Measurements from ENCODE around the gene LILRA6. TPM values are rescaled to one million over a fixed set of nuclear protein-coding genes. Genes with fewer than 3 reads are reported as not detected.
"Not testable (repeated sequence)": the region's sequence is repeated elsewhere in the genome, so short reads cannot be mapped to it uniquely, and the experiment has no call there.

The LILRA6 gene
- total RNA-seq, 1 donor from 2014 or later: 36.9 TPM

DNA sequence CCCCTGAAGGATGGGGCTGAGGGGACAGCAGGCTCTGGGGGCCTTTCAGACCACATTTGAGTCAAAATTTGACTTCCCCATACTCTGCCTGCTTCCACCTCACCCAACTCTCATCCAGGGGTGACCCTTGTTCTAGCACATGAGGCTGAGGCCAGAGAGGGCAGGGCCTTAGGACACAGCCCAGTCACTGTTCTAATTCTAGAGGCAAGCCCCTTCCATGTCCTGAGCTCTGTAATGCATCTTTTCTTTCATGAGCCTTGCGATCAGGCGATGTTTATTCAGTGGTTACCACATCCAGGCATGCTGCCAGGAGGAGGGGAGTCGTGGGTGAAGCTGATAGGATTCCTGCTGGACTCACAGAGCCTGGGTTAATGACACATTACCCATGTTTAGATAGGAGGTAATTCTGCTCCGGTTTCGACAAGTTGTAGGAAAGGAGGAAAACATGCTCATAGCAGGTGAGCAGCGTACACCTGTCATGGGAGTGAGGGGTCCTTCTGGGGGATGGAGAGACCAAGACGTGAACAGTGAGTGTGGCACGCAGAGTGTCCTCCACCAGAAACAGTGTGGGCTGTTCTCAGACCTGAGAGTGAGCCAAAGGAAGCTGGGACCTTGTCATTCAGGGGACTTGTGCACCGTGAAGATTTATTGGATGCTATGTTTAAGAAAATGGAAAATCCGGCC, 32.6 kb downstream of the LILRA6 start:
- intact Hi-C loops (cut with DNase I): no loop called here
- Histone ChIP-seq H3K4me1 (peaks cover 66% of the 10 kb centered on the region), H3K27ac (peak overlapping the region; percentile 95), H3K9me3 (no peaks in the 10 kb centered on the region), H3K36me3 (peaks cover 33% of the 10 kb centered on the region), H3K4me3 (peak overlapping the region; percentile 29), H3K27me3 (ENCODE audit: low read depth) (no peaks in the 10 kb centered on the region)
- TF ChIP-seq, protein P1, sequence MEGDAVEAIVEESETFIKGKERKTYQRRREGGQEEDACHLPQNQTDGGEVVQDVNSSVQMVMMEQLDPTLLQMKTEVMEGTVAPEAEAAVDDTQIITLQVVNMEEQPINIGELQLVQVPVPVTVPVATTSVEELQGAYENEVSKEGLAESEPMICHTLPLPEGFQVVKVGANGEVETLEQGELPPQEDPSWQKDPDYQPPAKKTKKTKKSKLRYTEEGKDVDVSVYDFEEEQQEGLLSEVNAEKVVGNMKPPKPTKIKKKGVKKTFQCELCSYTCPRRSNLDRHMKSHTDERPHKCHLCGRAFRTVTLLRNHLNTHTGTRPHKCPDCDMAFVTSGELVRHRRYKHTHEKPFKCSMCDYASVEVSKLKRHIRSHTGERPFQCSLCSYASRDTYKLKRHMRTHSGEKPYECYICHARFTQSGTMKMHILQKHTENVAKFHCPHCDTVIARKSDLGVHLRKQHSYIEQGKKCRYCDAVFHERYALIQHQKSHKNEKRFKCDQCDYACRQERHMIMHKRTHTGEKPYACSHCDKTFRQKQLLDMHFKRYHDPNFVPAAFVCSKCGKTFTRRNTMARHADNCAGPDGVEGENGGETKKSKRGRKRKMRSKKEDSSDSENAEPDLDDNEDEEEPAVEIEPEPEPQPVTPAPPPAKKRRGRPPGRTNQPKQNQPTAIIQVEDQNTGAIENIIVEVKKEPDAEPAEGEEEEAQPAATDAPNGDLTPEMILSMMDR (IDR thresholded peaks at IDR 0.05): no peak
- DNase-seq (peak; percentile 92), ATAC-seq (peak; percentile 74 to 81)

DNA sequence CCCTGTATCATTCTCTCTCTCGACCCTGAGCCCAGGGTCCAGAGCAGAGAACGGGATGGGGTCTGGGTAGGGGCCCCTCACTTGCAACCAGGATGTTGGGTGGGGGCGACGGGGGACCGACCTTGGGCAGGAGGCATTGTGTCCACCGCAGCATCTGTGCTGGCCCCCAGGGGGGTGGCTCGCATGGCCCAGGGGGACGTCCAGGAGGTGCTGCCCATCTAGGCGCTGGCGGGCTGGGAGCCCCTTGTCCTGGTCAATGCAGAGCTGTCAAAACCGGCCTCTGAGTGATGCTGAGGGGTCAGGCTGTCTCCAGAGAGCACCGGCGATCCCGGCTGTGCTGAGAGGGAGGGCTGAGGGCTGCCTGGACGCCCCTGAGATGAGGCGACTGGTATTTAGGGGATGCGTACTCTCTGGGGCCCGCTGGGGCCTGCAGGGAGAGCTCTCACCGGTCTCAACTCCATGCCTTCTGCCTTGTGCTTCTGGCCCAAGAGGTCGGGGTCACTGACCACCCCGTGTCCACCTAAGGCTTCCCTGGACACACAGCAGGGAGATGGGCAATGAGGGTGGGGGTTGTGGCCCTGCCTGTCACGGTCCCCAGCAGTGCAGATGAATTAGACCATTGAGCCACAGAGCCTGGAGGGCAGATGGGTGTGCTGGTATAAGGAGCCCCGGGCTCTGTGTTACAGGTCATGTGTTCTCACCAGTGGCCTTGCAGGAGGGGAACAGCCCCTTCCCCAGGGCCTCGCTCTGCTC, 33.4 kb downstream of the LILRA6 start:
- peaks cover 40% of the 10 kb centered on the region for H3K36me3 ChIP-seq
- H3K27ac ChIP-seq: peak overlapping the region; percentile 95
- intact Hi-C loops (cut with DNase I): no loop called here
- peaks cover 74% of the 10 kb centered on the region for H3K4me1 ChIP-seq
- DNase-seq (no peak), ATAC-seq (peak; percentile 1 to 3)
- H3K9me3 ChIP-seq: no peaks in the 10 kb centered on the region
- H3K4me3 ChIP-seq: no peak overlapping the region
- TF ChIP-seq, protein P1 (IDR thresholded peaks at IDR 0.05): no peak
- H3K27me3 ChIP-seq (ENCODE audit: low read depth): no peaks in the 10 kb centered on the region

DNA sequence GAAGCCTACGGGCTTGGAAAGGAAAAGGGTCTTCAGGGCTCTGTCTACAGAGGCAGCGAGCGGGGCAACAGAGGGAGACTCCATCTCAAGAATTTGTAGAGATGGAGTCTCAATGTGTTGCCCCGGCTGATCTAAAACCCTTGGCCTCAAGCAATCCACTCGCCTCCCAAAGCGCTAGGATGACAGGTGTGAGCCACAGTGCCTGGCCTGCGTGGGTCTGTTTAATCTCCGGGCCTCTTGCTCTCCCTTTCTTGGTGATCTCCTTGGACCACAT, 33.9 kb downstream of the LILRA6 start:
- intact Hi-C loops (cut with DNase I): no loop called here
- DNase-seq (no peak), ATAC-seq (no peak)
- Histone ChIP-seq H3K27ac (peak overlapping the region; percentile 95), H3K9me3 (no peaks in the 10 kb centered on the region), H3K27me3 (ENCODE audit: low read depth) (no peaks in the 10 kb centered on the region), H3K4me3 (no peak overlapping the region), H3K36me3 (peaks cover 46% of the 10 kb centered on the region), H3K4me1 (peaks cover 79% of the 10 kb centered on the region)
- TF ChIP-seq, protein P1 (IDR thresholded peaks at IDR 0.05): no peak

DNA sequence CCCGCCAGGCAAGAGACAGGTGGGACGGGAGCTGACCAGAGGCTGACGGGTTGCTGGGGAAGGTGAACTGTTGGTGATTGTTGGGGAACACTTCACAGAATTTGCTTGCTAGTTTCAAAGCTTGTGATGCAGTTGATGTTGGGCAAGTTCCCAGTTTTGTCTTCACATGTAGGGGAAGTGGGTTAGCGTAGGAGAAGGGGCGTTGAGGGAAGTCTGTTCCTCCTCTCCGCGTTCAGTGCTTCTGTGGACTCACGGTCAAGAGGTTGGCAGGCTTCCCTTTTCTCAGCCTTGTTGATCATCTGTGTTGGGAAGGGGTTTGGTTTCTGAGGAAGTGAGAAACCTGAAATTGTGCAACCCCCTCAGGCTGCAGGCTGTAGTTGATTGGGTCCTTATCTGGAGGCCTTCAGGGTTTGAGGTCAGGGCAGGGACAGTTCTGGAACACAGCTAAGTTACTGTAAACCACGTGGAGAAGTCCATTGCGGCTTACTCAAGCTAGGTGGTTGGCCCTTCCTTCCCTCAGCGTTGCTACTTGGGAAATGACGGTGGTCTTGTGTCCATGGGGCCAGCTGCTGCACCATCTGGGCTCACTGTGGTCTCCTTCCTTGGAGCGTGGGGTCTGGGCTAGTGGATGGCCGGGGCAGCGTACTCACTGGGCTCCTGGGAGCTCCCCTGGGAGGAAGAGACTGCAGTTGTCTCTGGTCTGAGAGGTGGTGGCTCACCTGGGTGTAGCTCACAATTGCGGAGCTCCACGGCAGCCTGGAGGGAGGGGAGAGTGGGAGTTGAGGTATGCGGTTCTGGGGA, 34.4 kb downstream of the LILRA6 start:
- H3K27ac ChIP-seq: peak overlapping the region; percentile 95
- peak overlapping the region; percentile 37 for H3K4me3 ChIP-seq
- intact Hi-C loops (cut with DNase I): no loop called here

DNA sequence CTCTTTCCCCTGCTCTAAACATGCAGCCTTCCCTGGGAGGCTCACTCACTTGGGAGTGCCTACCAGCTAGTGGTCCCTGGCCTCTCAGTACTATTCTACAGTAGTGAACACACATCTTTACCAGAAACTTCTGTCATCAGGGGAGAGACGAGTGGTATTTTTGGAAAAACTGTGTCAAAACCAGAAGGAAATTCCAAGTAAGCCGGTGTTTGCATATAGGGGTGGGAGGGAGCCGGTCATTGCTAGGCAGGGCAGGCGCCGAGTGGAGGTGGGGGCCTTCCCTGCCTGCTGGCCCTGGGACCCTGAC, 35.0 kb downstream of the LILRA6 start:
- H3K27me3 ChIP-seq (ENCODE audit: low read depth): no peaks in the 10 kb centered on the region
- ATAC-seq: peak in 1 of 2 donors; percentile 3
- no peak for DNase-seq
- H3K36me3 ChIP-seq: peaks cover 56% of the 10 kb centered on the region
- TF ChIP-seq, protein P1 (IDR thresholded peaks at IDR 0.05): no peak
- H3K4me1 ChIP-seq: peaks cover 90% of the 10 kb centered on the region
- H3K4me3 ChIP-seq: peak overlapping the region; percentile 37
- intact Hi-C loops (cut with DNase I): no loop called here
- H3K9me3 ChIP-seq: no peaks in the 10 kb centered on the region
- peak overlapping the region; percentile 86 for H3K27ac ChIP-seq

More for the DNA sequence above, 34.4 kb downstream of the LILRA6 start:
- H3K9me3 ChIP-seq: no peaks in the 10 kb centered on the region
- peak; percentile 75 to 84 for ATAC-seq
- TF ChIP-seq, protein P1 (IDR thresholded peaks at IDR 0.05): no peak
- H3K27me3 ChIP-seq (ENCODE audit: low read depth): no peaks in the 10 kb centered on the region
- H3K4me1 ChIP-seq: peaks cover 84% of the 10 kb centered on the region
- peaks cover 51% of the 10 kb centered on the region for H3K36me3 ChIP-seq
- peak; percentile 88 for DNase-seq

DNA sequence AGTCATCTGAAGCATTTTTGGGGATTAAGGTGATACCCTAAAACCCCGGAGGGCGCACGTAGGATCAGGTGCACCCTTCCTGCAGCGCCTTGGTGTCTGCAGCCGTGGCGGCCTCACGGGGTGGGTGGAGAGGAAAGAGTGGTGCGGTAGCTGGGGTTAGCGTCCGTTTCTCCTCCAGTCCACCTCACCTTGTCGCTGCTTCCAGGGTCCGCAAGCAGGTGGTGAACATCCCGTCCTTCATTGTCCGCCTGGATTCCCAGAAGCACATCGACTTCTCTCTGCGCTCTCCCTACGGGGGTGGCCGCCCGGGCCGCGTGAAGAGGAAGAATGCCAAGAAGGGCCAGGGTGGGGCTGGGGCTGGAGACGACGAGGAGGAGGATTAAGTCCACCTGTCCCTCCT, 35.4 kb downstream of the LILRA6 start:
- H3K27me3 ChIP-seq (ENCODE audit: low read depth); intact Hi-C loops (cut with DNase I); ATAC-seq; H3K9me3 ChIP-seq: not testable (repeated sequence)
- peaks cover 61% of the 10 kb centered on the region for H3K36me3 ChIP-seq
- DNase-seq: peak; percentile 69
- H3K4me3 ChIP-seq: peak overlapping the region; percentile 37
- peaks cover 94% of the 10 kb centered on the region for H3K4me1 ChIP-seq
- H3K27ac ChIP-seq: peak overlapping the region; percentile 86
